HCT116 (cell line): ENCODE data around the gene INSL3. TPM values are rescaled to one million over a fixed set of nuclear protein-coding genes. Genes with fewer than 3 reads are reported as not detected.

Experiments
- ATAC-seq: fragments of 200-7000 bp; cut with Tn5 transposase; 2 replicates; pipeline ENCODE4 v1.9.1; 2020; ENCODE audit warnings: mild to moderate bottlenecking, moderate library complexity
- BruUV-seq: library from RNA; stranded (reverse); fragments of 400-500 nt; replicated peaks from 2 replicates; lab custom pipeline; 2021; lab: Mats Ljungman, UMichigan
- CTCF ChIA-PET: fragments of 300-600 bp; sonication (Branson Sonifier 250); formaldehyde crosslinking; loops from one replicate; lab custom pipeline; 2021; ENCODE audit warnings: antibody characterized with exemption; lab: Charles Lee
- POLR2A ChIA-PET: fragments of 300-600, 350-600 bp; sonication (Branson Sonifier 250); formaldehyde crosslinking; loops from one replicate; lab custom pipeline; 2021; ENCODE audit warnings: antibody characterized with exemption; lab: Charles Lee
- RAD21 ChIA-PET, 2 experiments: fragments of 300-600 bp; sonication (Branson Sonifier 250); formaldehyde crosslinking; loops; one replicate each; lab custom pipeline; 2023; ENCODE audit warnings: low total read pairs in 2 of 2; ENCODE audit not compliant: uncharacterized antibody in 2 of 2, unreplicated experiment in 2 of 2, low non-redundant PET in 1 of 2; lab: Charles Lee
- DNase-seq: peaks from one replicate; pipeline ENCODE4 v3.0.0-alpha.2; 2010; ENCODE audit warnings: low read depth, low spot score
- H2AFZ ChIP-seq: fragments of 200-600 bp; shearing (Covaris generic), sonication (generic); 2 replicates; pipeline ENCODE4 v1.6.1; 2017; ENCODE audit warnings: low read depth, mixed run types, mixed read lengths, antibody characterized with exemption, low read length; ENCODE audit not compliant: poor library complexity, severe bottlenecking
- H3K27ac ChIP-seq: 2 replicates; pipeline ENCODE4 v1.5.1; 2012; ENCODE audit warnings: low read depth, low read length
- H3K27me3 ChIP-seq: fragments of 200-600 bp; sonication (generic); 2 replicates; pipeline ENCODE4 v1.6.1; 2016; ENCODE audit warnings: mixed run types, low read length, mixed read lengths; ENCODE audit not compliant: insufficient read depth
- H3K36me3 ChIP-seq, 2 experiments: fragments of 200-500 bp in 1 of 2; fragments of 200-600 bp in 1 of 2; sonication (Bioruptor generic) in 1 of 2; sonication (generic) in 1 of 2; 2 replicates each; pipeline versions ENCODE4 v1.5.1 to v1.6.1; 2014 to 2016; ENCODE audit warnings: low read length in 2 of 2, inconsistent platforms in 1 of 2, mixed read lengths in 1 of 2, mixed run types in 1 of 2; ENCODE audit not compliant: insufficient read depth in 2 of 2, control insufficient read depth in 1 of 2
- H3K4me1 ChIP-seq, 2 experiments: fragments of 200-600 bp in 1 of 2; sonication (generic) in 1 of 2; 2 replicates each; pipeline versions ENCODE4 v1.5.1 to v1.6.1; 2012 to 2017; ENCODE audit warnings: low read length in 2 of 2, inconsistent platforms in 1 of 2, mild to moderate bottlenecking in 1 of 2, mixed read lengths in 1 of 2, mixed run types in 1 of 2, moderate library complexity in 1 of 2; ENCODE audit not compliant: insufficient read depth in 2 of 2, control insufficient read depth in 1 of 2
- H3K4me2 ChIP-seq: fragments of 200-600 bp; sonication (generic); 2 replicates; pipeline ENCODE4 v1.6.1; 2017; ENCODE audit warnings: mixed run types, low read length, mixed read lengths
- H3K4me3 ChIP-seq, 2 experiments: fragments of 200-600 bp in 1 of 2; sonication (generic) in 1 of 2; replicated peaks in 1 of 2; 2 replicates each; pipeline ENCODE4 v1.5.1; 2011 to 2016; ENCODE audit warnings: low read length in 2 of 2, control low read depth in 1 of 2, low read depth in 1 of 2, mild to moderate bottlenecking in 1 of 2, mixed read lengths in 1 of 2, mixed run types in 1 of 2
- H3K79me2 ChIP-seq: fragments of 200-600 bp; sonication (generic); 2 replicates; pipeline ENCODE4 v1.6.1; 2017; ENCODE audit warnings: mild to moderate bottlenecking, mixed run types, low read length, moderate library complexity, mixed read lengths; ENCODE audit not compliant: insufficient read depth
- H3K9ac ChIP-seq: fragments of 200-600 bp; sonication (generic); 2 replicates; pipeline ENCODE4 v1.6.1; 2016; ENCODE audit warnings: low read length, mixed read lengths
- H3K9me2 ChIP-seq: fragments of 200-600 bp; sonication (generic), shearing (Covaris generic); 2 replicates; pipeline ENCODE4 v1.6.1; 2017; ENCODE audit warnings: mixed run types, mild to moderate bottlenecking, moderate library complexity; ENCODE audit not compliant: insufficient read depth
- H3K9me3 ChIP-seq, 2 experiments: fragments of 200-500 bp in 1 of 2; fragments of 200-600 bp in 1 of 2; sonication (Bioruptor generic) in 1 of 2; sonication (generic) in 1 of 2; 2 replicates each; pipeline ENCODE4 v1.6.1; 2014 to 2017; ENCODE audit warnings: low read length in 2 of 2, mixed read lengths in 2 of 2, inconsistent platforms in 1 of 2, low read depth in 1 of 2, mild to moderate bottlenecking in 1 of 2, mixed run types in 1 of 2, moderate library complexity in 1 of 2; ENCODE audit not compliant: control insufficient read depth in 1 of 2, insufficient read depth in 1 of 2
- H4K20me1 ChIP-seq: fragments of 200-600 bp; sonication (generic), shearing (Covaris generic); 2 replicates; pipeline ENCODE4 v1.6.1; 2017; ENCODE audit warnings: mixed run types, mild to moderate bottlenecking, moderate library complexity; ENCODE audit not compliant: insufficient read depth
- ATF3 ChIP-seq: IDR thresholded peaks from 2 replicates; pipeline ENCODE4 v1.6.1; 2012
- CBX3 ChIP-seq: IDR thresholded peaks from 2 replicates; pipeline ENCODE4 v1.6.1; 2012; ENCODE audit warnings: low read depth
- CEBPB ChIP-seq: IDR thresholded peaks from 2 replicates; pipeline ENCODE4 v1.6.1; 2012; ENCODE audit warnings: low read depth
- CTCF ChIP-seq, 3 experiments: fragments of 200-600 bp in 1 of 3; sonication (generic) in 1 of 3; IDR thresholded peaks in 2 of 3; conservative IDR thresholded peaks in 1 of 3; 2 replicates each; pipeline ENCODE4 v1.5.1; 2012 to 2017; ENCODE audit warnings: low read depth in 2 of 3, low read length in 2 of 3, antibody characterized with exemption in 1 of 3, borderline replicate concordance in 1 of 3, control low read depth in 1 of 3, mild to moderate bottlenecking in 1 of 3, mixed read lengths in 1 of 3, mixed run types in 1 of 3, moderate library complexity in 1 of 3; ENCODE audit not compliant: insufficient read depth in 1 of 3
- FOSL1 ChIP-seq: IDR thresholded peaks from 2 replicates; pipeline ENCODE4 v1.6.1; 2012; ENCODE audit warnings: low read depth
- JUND ChIP-seq: IDR thresholded peaks from 2 replicates; pipeline ENCODE4 v1.6.1; 2012
- RAD21 ChIP-seq: IDR thresholded peaks from 2 replicates; pipeline ENCODE4 v1.6.1; 2012; ENCODE audit warnings: low read depth, mild to moderate bottlenecking
- SRF ChIP-seq: IDR thresholded peaks from 2 replicates; pipeline ENCODE4 v1.6.1; 2012; ENCODE audit warnings: low read depth
- TCF7L2 ChIP-seq: IDR thresholded peaks from 2 replicates; pipeline ENCODE4 v1.7.0; 2011; ENCODE audit warnings: borderline replicate concordance, inconsistent platforms; ENCODE audit not compliant: insufficient read depth, insufficient read length; ENCODE audit errors: extremely low read depth
- YY1 ChIP-seq: IDR thresholded peaks from 2 replicates; pipeline ENCODE4 v1.6.1; 2011; ENCODE audit warnings: low read length, low read depth, moderate library complexity, mild to moderate bottlenecking; ENCODE audit not compliant: insufficient replicate concordance; ENCODE audit errors: extremely low read depth
- ZBTB33 ChIP-seq: IDR thresholded peaks from 2 replicates; pipeline ENCODE4 v1.6.1; 2011; ENCODE audit warnings: mild to moderate bottlenecking, low read length, moderate library complexity; ENCODE audit not compliant: insufficient replicate concordance; ENCODE audit errors: extremely low read depth
- ZNF274 ChIP-seq: fragments of 200-500 bp; sonication (Bioruptor generic); IDR thresholded peaks from 2 replicates; pipeline ENCODE4 v1.6.1; 2014; ENCODE audit warnings: mild to moderate bottlenecking, low read depth, low read length, inconsistent platforms
- intact Hi-C: fragments of 100-400 bp; cut with micrococcal nuclease; formaldehyde crosslinking; loops from 2 replicates; pipeline ENCODE4 v1.10.0; 2022
- total RNA-seq: library from RNA; stranded (reverse); gene quantifications from one replicate; pipeline ENCODE4 v1.2.1, GENCODE V29; 2021; ENCODE audit not compliant: unreplicated experiment
- TF ChIP-seq, protein P1 (sequence below): IDR thresholded peaks from 2 replicates; pipeline ENCODE4 v1.6.1; 2012; ENCODE audit warnings: low read depth
- TF ChIP-seq, protein P2 (sequence below): IDR thresholded peaks from 2 replicates; pipeline ENCODE4 v1.6.1; 2012

INSL3 gene
- total RNA-seq, 1 experiment from 2014 or later: 0.96 TPM

DNA sequence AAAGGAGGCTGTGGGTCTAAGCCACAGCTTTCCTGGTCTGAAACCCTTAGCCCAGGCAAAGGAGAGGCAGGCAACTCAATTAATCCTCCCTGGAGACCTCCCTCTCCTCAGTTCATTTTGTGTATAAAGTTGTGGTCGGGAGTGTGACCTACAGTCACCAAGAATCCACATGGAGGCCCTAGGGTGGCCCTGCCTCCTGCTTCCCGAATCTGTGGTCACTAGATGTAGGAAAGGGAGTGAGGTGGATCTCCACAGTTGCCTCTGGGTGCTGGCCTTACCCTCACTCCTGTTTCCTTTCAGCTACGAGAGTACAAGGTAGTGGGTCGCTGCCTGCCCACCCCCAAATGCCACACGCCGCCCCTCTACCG, 39.7 kb upstream of the INSL3 start:
- BruUV-seq: no TSS peak
- Histone ChIP-seq H3K4me3 (peak overlapping the region; percentile 82 to 93), H3K4me1 (peaks cover 36 to 59% of the 10 kb centered on the region in 2 experiments), H3K9me2 (no peaks in the 10 kb centered on the region), H3K9me3 (no peaks in the 10 kb centered on the region), H3K27ac (peak overlapping the region; percentile 84), H3K4me2 (peak overlapping the region; percentile 92), H3K9ac (peak overlapping the region; percentile 100), H3K27me3 (no peaks in the 10 kb centered on the region), H4K20me1 (peaks cover 17% of the 10 kb centered on the region; the same call in 1 of the 2 replicates), H2AFZ (no peak overlapping the region), H3K79me2 (peaks cover 41% of the 10 kb centered on the region), H3K36me3 (peaks cover 20 to 46% of the 10 kb centered on the region in 2 experiments)
- TF ChIP-seq RAD21 (no peak), SRF (no peak), CEBPB (no peak), JUND (no peak), ATF3 (no peak), CTCF (IDR thresholded peaks at IDR 0.05 in 2 of 3, conservative IDR thresholded peaks at IDR 0.05 in 1 of 3; ENCODE audit: borderline replicate concordance in 1 of 3, insufficient read depth in 1 of 3, low read depth in 2 of 3, low read length in 2 of 3) (no peak), ZNF274 (no peak), FOSL1 (no peak), CBX3 (no peak), TCF7L2 (no peak), YY1 (no peak), ZBTB33 (no peak)
- TF ChIP-seq, protein P1, sequence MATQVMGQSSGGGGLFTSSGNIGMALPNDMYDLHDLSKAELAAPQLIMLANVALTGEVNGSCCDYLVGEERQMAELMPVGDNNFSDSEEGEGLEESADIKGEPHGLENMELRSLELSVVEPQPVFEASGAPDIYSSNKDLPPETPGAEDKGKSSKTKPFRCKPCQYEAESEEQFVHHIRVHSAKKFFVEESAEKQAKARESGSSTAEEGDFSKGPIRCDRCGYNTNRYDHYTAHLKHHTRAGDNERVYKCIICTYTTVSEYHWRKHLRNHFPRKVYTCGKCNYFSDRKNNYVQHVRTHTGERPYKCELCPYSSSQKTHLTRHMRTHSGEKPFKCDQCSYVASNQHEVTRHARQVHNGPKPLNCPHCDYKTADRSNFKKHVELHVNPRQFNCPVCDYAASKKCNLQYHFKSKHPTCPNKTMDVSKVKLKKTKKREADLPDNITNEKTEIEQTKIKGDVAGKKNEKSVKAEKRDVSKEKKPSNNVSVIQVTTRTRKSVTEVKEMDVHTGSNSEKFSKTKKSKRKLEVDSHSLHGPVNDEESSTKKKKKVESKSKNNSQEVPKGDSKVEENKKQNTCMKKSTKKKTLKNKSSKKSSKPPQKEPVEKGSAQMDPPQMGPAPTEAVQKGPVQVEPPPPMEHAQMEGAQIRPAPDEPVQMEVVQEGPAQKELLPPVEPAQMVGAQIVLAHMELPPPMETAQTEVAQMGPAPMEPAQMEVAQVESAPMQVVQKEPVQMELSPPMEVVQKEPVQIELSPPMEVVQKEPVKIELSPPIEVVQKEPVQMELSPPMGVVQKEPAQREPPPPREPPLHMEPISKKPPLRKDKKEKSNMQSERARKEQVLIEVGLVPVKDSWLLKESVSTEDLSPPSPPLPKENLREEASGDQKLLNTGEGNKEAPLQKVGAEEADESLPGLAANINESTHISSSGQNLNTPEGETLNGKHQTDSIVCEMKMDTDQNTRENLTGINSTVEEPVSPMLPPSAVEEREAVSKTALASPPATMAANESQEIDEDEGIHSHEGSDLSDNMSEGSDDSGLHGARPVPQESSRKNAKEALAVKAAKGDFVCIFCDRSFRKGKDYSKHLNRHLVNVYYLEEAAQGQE: no peak
- TF ChIP-seq, protein P2, sequence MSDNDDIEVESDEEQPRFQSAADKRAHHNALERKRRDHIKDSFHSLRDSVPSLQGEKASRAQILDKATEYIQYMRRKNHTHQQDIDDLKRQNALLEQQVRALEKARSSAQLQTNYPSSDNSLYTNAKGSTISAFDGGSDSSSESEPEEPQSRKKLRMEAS: no peak
- intact Hi-C loops: no loop called here
- DNase-seq (no peak), ATAC-seq (no peak)
- ChIA-PET POLR2A (interaction anchor here (1.1 to 2.2 kb wide), 2 partner anchors 70 to 89 kb away, joined by 3 to 61 read pairs; partner anchors contain the start of gene CCDC124), RAD21 (no interaction called here), CTCF (no interaction called here)
